H1 (cell line): ENCODE measurements around the gene POLA2. TPM values are rescaled to one million over a fixed set of nuclear protein-coding genes. Genes with fewer than 3 reads are reported as not detected.

ENCODE experiments used
- CREB1 ChIP-seq: IDR thresholded peaks from 2 replicates; pipeline ENCODE4 v1.6.1; 2012; ENCODE audit warnings: inconsistent platforms
- CTBP2 ChIP-seq: IDR thresholded peaks from 2 replicates; pipeline ENCODE4 v1.7.0; 2011; ENCODE audit warnings: borderline replicate concordance, mild to moderate bottlenecking, moderate library complexity, mixed read lengths, low read length; ENCODE audit not compliant: insufficient read depth, insufficient read length
- EGR1 ChIP-seq: IDR thresholded peaks from 2 replicates; pipeline ENCODE4 v1.6.1; 2011; ENCODE audit warnings: low read depth, low read length, borderline replicate concordance
- FOSL1 ChIP-seq: IDR thresholded peaks from 2 replicates; pipeline ENCODE4 v1.6.1; 2011; ENCODE audit warnings: mild to moderate bottlenecking, low read depth, low read length, moderate library complexity; ENCODE audit not compliant: insufficient read depth
- HDAC2 ChIP-seq, 2 experiments: fragments of 300-600 bp in 1 of 2; sonication (generic) in 1 of 2; IDR thresholded peaks; 2 replicates each; pipeline ENCODE4 v1.6.1; 2011 to 2012; ENCODE audit warnings: low read depth in 2 of 2, low read length in 2 of 2, mild to moderate bottlenecking in 2 of 2, moderate library complexity in 2 of 2, borderline replicate concordance in 1 of 2, inconsistent platforms in 1 of 2
- PHF8 ChIP-seq: fragments of 200-600 bp; sonication (generic); conservative IDR thresholded peaks from 2 replicates; pipeline ENCODE4 v1.7.1; 2012; ENCODE audit warnings: low read depth, mild to moderate bottlenecking, inconsistent platforms, low read length, moderate library complexity
- POLR2AphosphoS5 ChIP-seq: IDR thresholded peaks from 2 replicates; pipeline ENCODE4 v1.6.1; 2011; ENCODE audit warnings: low read depth, low read length
- SAP30 ChIP-seq: fragments of 300-600 bp; sonication (generic); IDR thresholded peaks from 2 replicates; pipeline ENCODE4 v1.7.1; 2012; ENCODE audit warnings: low read length, moderate library complexity, mild to moderate bottlenecking, inconsistent platforms; ENCODE audit not compliant: insufficient read depth, insufficient replicate concordance
- TAF7 ChIP-seq: optimal IDR thresholded peaks from 2 replicates; pipeline ENCODE3; 2011; ENCODE audit warnings: low read depth, mild to moderate bottlenecking, inconsistent platforms, low read length, moderate library complexity, borderline replicate concordance
- TBP ChIP-seq: IDR thresholded peaks from 2 replicates; pipeline ENCODE4 v1.6.1; 2011; ENCODE audit warnings: low read depth, low read length, improper control_type of control experiment
- TEAD4 ChIP-seq: IDR thresholded peaks from 2 replicates; pipeline ENCODE4 v1.6.1; 2012; ENCODE audit warnings: low read depth, low read length, inconsistent platforms, mixed read lengths
- polyA plus RNA-seq, 7 experiments: library from polyadenylated mRNA; depleted of rRNA in 3 of 7; stranded (reverse) in 5 of 7; unstranded in 2 of 7; fragments of >200 nt in 5 of 7; fragments of 200-250 nt in 2 of 7; gene quantifications; 1 replicate in 5 of 7; 2 replicates in 1 of 7; 4 replicates in 1 of 7; pipeline versions ENCODE4 v1.2.1 to v1.2.3, GENCODE V29; 2011 to 2013; ENCODE audit warnings: missing spikeins in 2 of 7, mixed read lengths in 2 of 7
- total RNA-seq: library from RNA; stranded (reverse); fragmentation: NEBNext Ultra II Directional; extraction: Animal tissue kit (Norgen Biotek cat#: 25700); gene quantifications from 2 replicates; pipeline ENCODE4 v1.2.1, GENCODE V29; 2021
- TF ChIP-seq, protein P1 (sequence below), 3 experiments: IDR thresholded peaks; 1 replicate in 2 of 3; 2 replicates in 1 of 3; pipeline versions ENCODE4 v1.5.1 to v1.6.1; 2011; ENCODE audit warnings: low read length in 3 of 3, mild to moderate bottlenecking in 3 of 3, inconsistent platforms in 2 of 3, low read depth in 1 of 3, moderate library complexity in 1 of 3; ENCODE audit not compliant: insufficient read depth in 1 of 3; ENCODE audit errors: control extremely low read depth in 1 of 3
- TF ChIP-seq, protein P2 (sequence below): IDR thresholded peaks from 2 replicates; pipeline ENCODE4 v1.6.1; 2011; ENCODE audit warnings: low read depth, mild to moderate bottlenecking, low read length; ENCODE audit not compliant: insufficient read depth

POLA2 gene
- total and polyA plus RNA-seq, 2 of the 8 experiments (the other 6 are each of a cell fraction or from before 2014, with no cell fraction given): 31.2 to 55.9 TPM

DNA sequence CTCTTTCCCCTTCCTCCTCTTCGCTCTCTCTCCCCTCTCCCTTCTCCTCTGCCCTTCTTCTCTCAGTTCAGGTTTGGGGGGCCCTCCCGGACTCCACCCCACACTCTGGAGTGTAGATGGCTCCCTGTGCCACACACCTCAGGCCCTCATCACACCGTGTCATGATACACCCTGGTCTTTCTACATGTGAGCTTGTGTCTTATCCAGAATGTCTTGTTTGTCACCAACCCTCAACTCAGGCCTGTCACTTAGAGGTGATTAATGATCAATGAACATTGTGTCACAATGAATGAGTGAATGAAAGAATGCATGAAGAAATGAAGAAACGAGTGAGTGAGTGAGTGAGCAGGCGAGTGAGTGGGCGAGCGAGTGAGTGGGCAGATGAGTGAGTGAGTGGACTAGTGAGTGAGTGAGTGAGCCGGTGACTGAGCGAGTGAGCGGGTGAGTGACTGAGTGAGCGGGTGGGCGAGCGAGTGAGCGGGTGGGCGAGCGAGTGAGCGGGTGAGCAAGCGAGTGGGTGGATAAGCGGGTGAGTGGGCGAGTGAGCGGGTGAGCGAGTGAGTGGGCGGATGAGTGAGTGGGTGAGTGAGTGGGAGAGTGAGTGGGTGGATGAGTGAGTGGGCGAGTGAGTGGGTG, 46.2 kb upstream of the POLA2 start (continued):
- TF ChIP-seq HDAC2 (IDR thresholded peaks at IDR 0.05; ENCODE audit: borderline replicate concordance in 1 of 2, low read depth in 2 of 2, low read length in 2 of 2) (no peak), SAP30 (no peak), EGR1 (peak; percentile 53; the same call in 1 of the 2 replicates), FOSL1 (no peak), TBP (no peak), POLR2AphosphoS5 (no peak), TAF7 (no peak), CTBP2 (no peak), TEAD4 (no peak), PHF8 (no peak), CREB1 (no peak)
- TF ChIP-seq, protein P1, sequence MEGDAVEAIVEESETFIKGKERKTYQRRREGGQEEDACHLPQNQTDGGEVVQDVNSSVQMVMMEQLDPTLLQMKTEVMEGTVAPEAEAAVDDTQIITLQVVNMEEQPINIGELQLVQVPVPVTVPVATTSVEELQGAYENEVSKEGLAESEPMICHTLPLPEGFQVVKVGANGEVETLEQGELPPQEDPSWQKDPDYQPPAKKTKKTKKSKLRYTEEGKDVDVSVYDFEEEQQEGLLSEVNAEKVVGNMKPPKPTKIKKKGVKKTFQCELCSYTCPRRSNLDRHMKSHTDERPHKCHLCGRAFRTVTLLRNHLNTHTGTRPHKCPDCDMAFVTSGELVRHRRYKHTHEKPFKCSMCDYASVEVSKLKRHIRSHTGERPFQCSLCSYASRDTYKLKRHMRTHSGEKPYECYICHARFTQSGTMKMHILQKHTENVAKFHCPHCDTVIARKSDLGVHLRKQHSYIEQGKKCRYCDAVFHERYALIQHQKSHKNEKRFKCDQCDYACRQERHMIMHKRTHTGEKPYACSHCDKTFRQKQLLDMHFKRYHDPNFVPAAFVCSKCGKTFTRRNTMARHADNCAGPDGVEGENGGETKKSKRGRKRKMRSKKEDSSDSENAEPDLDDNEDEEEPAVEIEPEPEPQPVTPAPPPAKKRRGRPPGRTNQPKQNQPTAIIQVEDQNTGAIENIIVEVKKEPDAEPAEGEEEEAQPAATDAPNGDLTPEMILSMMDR (IDR thresholded peaks at IDR 0.05; ENCODE audit: control extremely low read depth in 1 of 3, insufficient read depth in 1 of 3, low read depth in 1 of 3, low read length in 3 of 3): no peak
- TF ChIP-seq, protein P2, sequence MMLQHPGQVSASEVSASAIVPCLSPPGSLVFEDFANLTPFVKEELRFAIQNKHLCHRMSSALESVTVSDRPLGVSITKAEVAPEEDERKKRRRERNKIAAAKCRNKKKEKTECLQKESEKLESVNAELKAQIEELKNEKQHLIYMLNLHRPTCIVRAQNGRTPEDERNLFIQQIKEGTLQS: no peak
